GM12878 (cell line): ENCODE results near the gene MRPL36. TPM values are rescaled to one million over a fixed set of nuclear protein-coding genes. Genes with fewer than 3 reads are reported as not detected.
A peak's percentile ranks its signal among the peaks of the same experiment; 100 is the strongest.

Experiments
- ATAC-seq: fragments of 200-7000 bp; cut with Tn5 transposase; 3 replicates; pipeline ENCODE4 v1.9.1; 2020; ENCODE audit warnings: mild to moderate bottlenecking, moderate library complexity
- BruUV-seq: library from RNA; stranded (reverse); fragments of 400-500 nt; replicated peaks from 2 replicates; lab custom pipeline; 2021; lab: Mats Ljungman, UMichigan
- CTCF ChIA-PET: fragments of 300-600 bp; sonication (Branson Sonifier 250); formaldehyde crosslinking; extraction: SDS; loops from one replicate; lab custom pipeline; 2021; ENCODE audit warnings: inconsistent platforms; lab: Yijun Ruan, JAX
- POLR2A ChIA-PET: fragments of 350-600 bp; formaldehyde crosslinking; extraction: SDS; loops from one replicate; lab custom pipeline; 2021; ENCODE audit warnings: inconsistent platforms; lab: Charles Lee
- RAD21 ChIA-PET: fragments of 300-600 bp; sonication (Branson Sonifier 250); formaldehyde crosslinking; loops from one replicate; lab custom pipeline; 2023; ENCODE audit warnings: antibody characterized with exemption; ENCODE audit not compliant: unreplicated experiment; lab: Charles Lee
- SMC1A ChIA-PET: fragments of 300-600 bp; sonication (Branson Sonifier 250); formaldehyde crosslinking; loops from one replicate; lab custom pipeline; 2023; ENCODE audit not compliant: unreplicated experiment, uncharacterized antibody; lab: Charles Lee
- DNase-seq: peaks from one replicate; pipeline ENCODE4 v3.0.0-alpha.2; 2011; ENCODE audit warnings: low read depth, low spot score
- FAIRE-seq: peaks from 3 replicates; lab custom pipeline; 2011; peaks lifted over from hg19 to GRCh38; lab: Jason Lieb, UNC
- H2AFZ ChIP-seq: 2 replicates; pipeline ENCODE4 v1.6.0; 2011; ENCODE audit warnings: low read depth, low read length, control low read depth; ENCODE audit not compliant: control insufficient read depth
- H3K27ac ChIP-seq: 2 replicates; pipeline ENCODE4 v1.5.1; 2011; ENCODE audit warnings: control low read depth; ENCODE audit not compliant: control insufficient read depth, insufficient read depth
- H3K27me3 ChIP-seq, 2 experiments: replicated peaks in 1 of 2; 2 replicates each; pipeline versions ENCODE4 v1.6.0 to v1.6.1; 2011; ENCODE audit warnings: low read length in 1 of 2; ENCODE audit not compliant: control insufficient read depth in 2 of 2, insufficient read depth in 2 of 2
- H3K36me3 ChIP-seq, 2 experiments: 2 replicates each; pipeline ENCODE4 v1.5.1; 2011; ENCODE audit warnings: low read length in 1 of 2; ENCODE audit not compliant: control insufficient read depth in 2 of 2, insufficient read depth in 2 of 2
- H3K4me1 ChIP-seq: 2 replicates; pipeline ENCODE4 v1.6.1; 2011; ENCODE audit warnings: mild to moderate bottlenecking, low read length, moderate library complexity, mixed read lengths; ENCODE audit not compliant: control insufficient read depth, insufficient read depth
- H3K4me2 ChIP-seq: 2 replicates; pipeline ENCODE4 v1.6.0; 2011; ENCODE audit warnings: control low read depth; ENCODE audit not compliant: control insufficient read depth, insufficient read depth
- H3K4me3 ChIP-seq: fragments of 200-600 bp; sonication (generic); 2 replicates; pipeline ENCODE4 v1.5.1; 2016
- H3K79me2 ChIP-seq: 2 replicates; pipeline ENCODE4 v1.6.0; 2011; ENCODE audit warnings: low read length; ENCODE audit not compliant: control insufficient read depth, insufficient read depth
- H3K9ac ChIP-seq: 2 replicates; pipeline ENCODE4 v1.8.0; 2011; ENCODE audit warnings: low read length, control low read depth, mixed read lengths; ENCODE audit not compliant: control insufficient read depth, insufficient read depth
- H3K9me3 ChIP-seq: replicated peaks from 3 replicates; pipeline ENCODE4 v1.5.1; 2011; ENCODE audit warnings: mild to moderate bottlenecking, low read length; ENCODE audit not compliant: control insufficient read depth, insufficient read depth
- H4K20me1 ChIP-seq: 2 replicates; pipeline ENCODE4 v1.6.0; 2011; ENCODE audit not compliant: control insufficient read depth, insufficient read depth
- CBX3 ChIP-seq: fragments of 200-600 bp; sonication (generic); IDR thresholded peaks from 2 replicates; pipeline ENCODE4 v1.6.1; 2016; ENCODE audit warnings: low read depth, borderline replicate concordance
- ELK1 ChIP-seq: IDR thresholded peaks from 2 replicates; pipeline ENCODE4 v1.6.1; 2012; ENCODE audit warnings: low read depth, low read length, improper control_type of control experiment
- HDAC6 ChIP-seq: fragments of 200-600 bp; sonication (generic); IDR thresholded peaks from one replicate; pipeline ENCODE4 v1.8.0; 2017; ENCODE audit warnings: antibody characterized with exemption; ENCODE audit not compliant: unreplicated experiment
- IRF4 ChIP-seq: IDR thresholded peaks from 2 replicates; pipeline ENCODE4 v1.6.1; 2011; ENCODE audit warnings: low read depth, low read length
- LARP7 ChIP-seq: fragments of 450-650 bp; IDR thresholded peaks from 2 replicates; pipeline ENCODE4 v1.6.1; 2017; ENCODE audit warnings: mild to moderate bottlenecking
- MXI1 ChIP-seq: fragments of 150-350 bp; IDR thresholded peaks from 2 replicates; pipeline ENCODE4 v1.6.1; 2011; ENCODE audit warnings: low read depth, mild to moderate bottlenecking, inconsistent platforms, low read length, improper control_type of control experiment
- PAX5 ChIP-seq: IDR thresholded peaks from 2 replicates; pipeline ENCODE4 v1.6.1; 2011; ENCODE audit warnings: low read depth, low read length, borderline replicate concordance
- RBBP5 ChIP-seq: fragments of 200-600 bp; sonication (generic); conservative IDR thresholded peaks from 2 replicates; pipeline ENCODE4 v1.6.1; 2016
- RCOR1 ChIP-seq: conservative IDR thresholded peaks from 2 replicates; pipeline ENCODE4 v1.6.1; 2012; ENCODE audit warnings: low read depth, low read length, improper control_type of control experiment
- RUNX3 ChIP-seq: IDR thresholded peaks from 2 replicates; pipeline ENCODE4 v1.6.1; 2012; ENCODE audit warnings: low read length, inconsistent platforms
- SMAD1 ChIP-seq: fragments of 450-650 bp; IDR thresholded peaks from 2 replicates; pipeline ENCODE4 v1.6.1; 2018; ENCODE audit warnings: mild to moderate bottlenecking, low read depth; ENCODE audit not compliant: partially characterized antibody
- SP1 ChIP-seq: IDR thresholded peaks from one replicate; pipeline ENCODE4 v1.6.1; 2011; ENCODE audit warnings: low read depth, low read length
- TCF3 ChIP-seq: IDR thresholded peaks from 2 replicates; pipeline ENCODE4 v1.6.1; 2012; ENCODE audit warnings: low read depth, mild to moderate bottlenecking, low read length, borderline replicate concordance; ENCODE audit not compliant: insufficient read depth
- WRNIP1 ChIP-seq: IDR thresholded peaks from 2 replicates; pipeline ENCODE4 v1.6.1; 2011; ENCODE audit warnings: low read depth, low read length, improper control_type of control experiment, borderline replicate concordance
- YBX1 ChIP-seq: fragments of 450-650 bp; IDR thresholded peaks from 2 replicates; pipeline ENCODE4 v1.6.1; 2016; ENCODE audit warnings: antibody characterized with exemption
- ZNF207 ChIP-seq: fragments of 450-650 bp; IDR thresholded peaks from 2 replicates; pipeline ENCODE4 v1.6.1; 2014; ENCODE audit warnings: antibody characterized with exemption, mild to moderate bottlenecking, borderline replicate concordance
- WGBS: methylation state at CpG from one replicate; pipeline ENCODE4 v1.1.6; 2016; ENCODE audit warnings: low lambda C conversion rate; ENCODE audit not compliant: insufficient replicate concordance, insufficient coverage; ENCODE audit errors: missing lambda C conversion rate; 5-methylcytosine and 5-hydroxymethylcytosine counted together
- in situ Hi-C: fragments of 300-500 bp; cut with MboI; formaldehyde crosslinking; loops from 9 replicates; pipeline ENCODE4 v1.14.3; 2018; ENCODE audit warnings: mixed read lengths
- intact Hi-C: fragments of 100-400 bp; cut with micrococcal nuclease; formaldehyde crosslinking; loops from one replicate; pipeline ENCODE4 v1.14.2; 2022; ENCODE audit not compliant: unreplicated experiment
- polyA plus RNA-seq, 11 experiments: library from polyadenylated mRNA; depleted of rRNA in 4 of 11; unstranded in 6 of 11; stranded (reverse) in 5 of 11; fragments of >200 nt; fragmentation: Nextera tagmentation in 4 of 11; fragmentation: Illumina TruSeq in 1 of 11; extraction: Ambion mirVana in 4 of 11; extraction: Trizol in 1 of 11; gene quantifications; 1 replicate in 1 of 11; 2 replicates in 10 of 11; pipeline versions ENCODE4 v1.2.1 to v1.2.3, GENCODE V29; 2011 to 2016; ENCODE audit warnings: inconsistent platforms in 2 of 11, missing spikeins in 2 of 11, low read depth in 1 of 11
- total RNA-seq, 4 experiments: library from RNA; depleted of rRNA in 3 of 4; stranded (reverse); fragments of >200 nt in 3 of 4; fragmentation: Illumina TruSeq in 1 of 4; extraction: Trizol in 1 of 4; gene quantifications; 2 replicates each; pipeline versions ENCODE4 v1.2.1 to v1.2.3, GENCODE V29; 2013 to 2021
- TF ChIP-seq, protein P1 (sequence below): fragments of 450-650 bp; IDR thresholded peaks from 2 replicates; pipeline ENCODE4 v1.6.1; 2017; ENCODE audit warnings: mild to moderate bottlenecking
- TF ChIP-seq, protein P2 (sequence below): fragments of 450-650 bp; IDR thresholded peaks from 2 replicates; pipeline ENCODE4 v1.6.1; 2017; ENCODE audit warnings: mild to moderate bottlenecking, low read depth, inconsistent platforms; ENCODE audit not compliant: poor library complexity, severe bottlenecking

Gene MRPL36
- total and polyA plus RNA-seq, 10 of the 15 experiments (the other 5 are each of a cell fraction or from before 2014, with no cell fraction given): 89.2 to 559 (median 152) TPM

DNA sequence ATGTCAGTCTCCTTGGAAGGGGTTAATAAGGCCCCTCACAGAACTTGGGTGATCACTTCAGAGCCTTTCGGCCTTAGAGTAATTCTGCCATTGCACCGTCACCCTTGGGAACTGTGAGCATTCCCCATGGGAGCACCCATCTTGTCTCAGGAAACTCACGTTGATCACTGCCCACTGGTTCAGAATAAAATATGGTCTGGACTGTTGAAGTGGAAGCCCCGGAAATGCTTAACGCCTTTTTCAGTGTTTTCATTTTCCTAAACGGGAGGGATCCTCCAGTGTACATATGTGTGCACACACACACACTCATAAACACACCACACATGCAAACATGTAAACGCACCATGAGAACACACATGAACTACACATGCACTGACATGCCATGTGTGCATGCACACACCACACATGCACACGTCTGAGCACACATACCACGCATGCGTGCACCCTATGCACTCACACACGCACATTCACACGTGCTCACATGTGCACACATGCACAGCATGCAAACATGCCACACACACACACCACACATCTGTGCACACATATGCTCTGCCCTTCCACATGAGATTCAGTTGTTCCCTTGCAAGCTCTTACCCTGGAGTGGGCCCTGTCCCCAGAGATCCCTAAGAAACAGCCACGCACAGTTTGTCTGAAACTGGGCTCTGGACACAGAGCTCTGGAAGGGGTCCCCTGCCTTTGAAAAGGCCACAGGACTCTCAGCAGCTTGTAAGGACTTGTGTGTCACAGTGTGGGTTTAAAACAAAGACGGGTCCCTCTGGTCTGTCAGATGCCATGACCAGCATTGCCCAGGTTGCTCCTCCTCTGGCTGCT is 17.0 kb downstream of the MRPL36 start:
- Histone ChIP-seq H3K4me1 (peaks cover 35% of the 10 kb centered on the region), H3K4me2 (peak overlapping the region; percentile 78), H3K36me3 (no peaks in the 10 kb centered on the region), H2AFZ (peak overlapping the region; percentile 81), H4K20me1 (no peaks in the 10 kb centered on the region), H3K79me2 (no peaks in the 10 kb centered on the region), H3K9me3 (no peaks in the 10 kb centered on the region), H3K27ac (peak overlapping the region; percentile 75), H3K27me3 (no peaks in the 10 kb centered on the region), H3K4me3 (0 out of 2 replicates have a peak overlapping the region, but pooled peaks have one; percentile 10), H3K9ac (peak overlapping the region; percentile 59; the same call in 1 of the 2 replicates)
- DNase-seq (no peak), FAIRE-seq (peak; percentile 80), ATAC-seq (peak; percentile 35)
- WGBS: 26% methylated on average over 14 of the region's 14 CpGs
- ChIA-PET CTCF (interaction anchor here (1.0 to 1.4 kb wide), 4 partner anchors 10 to 12 kb away, joined by 3 to 6 read pairs (median 4); no protein-coding TSS in a partner anchor), POLR2A (interaction anchor here (0.7 to 1.5 kb wide), 4 partner anchors 10 to 18 kb away, joined by 3 to 14 read pairs (median 4); partner anchors contain the start of gene NDUFS6), SMC1A (interaction anchor here (0.9 to 2.7 kb wide), 3 partner anchors 10 to 18 kb away, joined by 4 to 12 read pairs (median 9); partner anchors contain the start of genes MRPL36 and NDUFS6), RAD21 (interaction anchor here (1.0 to 3.3 kb wide), 4 partner anchors 10 to 18 kb away, joined by 3 to 22 read pairs (median 4); partner anchors contain the start of gene MRPL36)
- BruUV-seq: no TSS peak
- intact Hi-C loops (loop anchor here (1.0 to 2.0 kb wide), 2 partner anchors 10 to 18 kb away; partner anchors contain the start of gene NDUFS6), in situ Hi-C loops (no loop called here)
- TF ChIP-seq, protein P1, sequence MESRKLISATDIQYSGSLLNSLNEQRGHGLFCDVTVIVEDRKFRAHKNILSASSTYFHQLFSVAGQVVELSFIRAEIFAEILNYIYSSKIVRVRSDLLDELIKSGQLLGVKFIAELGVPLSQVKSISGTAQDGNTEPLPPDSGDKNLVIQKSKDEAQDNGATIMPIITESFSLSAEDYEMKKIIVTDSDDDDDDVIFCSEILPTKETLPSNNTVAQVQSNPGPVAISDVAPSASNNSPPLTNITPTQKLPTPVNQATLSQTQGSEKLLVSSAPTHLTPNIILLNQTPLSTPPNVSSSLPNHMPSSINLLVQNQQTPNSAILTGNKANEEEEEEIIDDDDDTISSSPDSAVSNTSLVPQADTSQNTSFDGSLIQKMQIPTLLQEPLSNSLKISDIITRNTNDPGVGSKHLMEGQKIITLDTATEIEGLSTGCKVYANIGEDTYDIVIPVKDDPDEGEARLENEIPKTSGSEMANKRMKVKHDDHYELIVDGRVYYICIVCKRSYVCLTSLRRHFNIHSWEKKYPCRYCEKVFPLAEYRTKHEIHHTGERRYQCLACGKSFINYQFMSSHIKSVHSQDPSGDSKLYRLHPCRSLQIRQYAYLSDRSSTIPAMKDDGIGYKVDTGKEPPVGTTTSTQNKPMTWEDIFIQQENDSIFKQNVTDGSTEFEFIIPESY: no peak
- no peak for TF ChIP-seq MXI1
- no peak for TF ChIP-seq SMAD1
- no peak for TF ChIP-seq ZNF207
- TF ChIP-seq WRNIP1: no peak
- no peak for TF ChIP-seq TCF3
- no peak for TF ChIP-seq ELK1
- TF ChIP-seq HDAC6: no peak
- no peak; the same call in 1 of the 2 replicates for TF ChIP-seq PAX5
- TF ChIP-seq RUNX3: peak; percentile 13; the same call in 1 of the 2 replicates
- TF ChIP-seq SP1: peak; percentile 62
- no peak for TF ChIP-seq RCOR1
- no peak for TF ChIP-seq RBBP5
- peak; percentile 20; the same call in 1 of the 2 replicates for TF ChIP-seq LARP7
- TF ChIP-seq YBX1: peak; percentile 30; the same call in 1 of the 2 replicates
- TF ChIP-seq, protein P2, sequence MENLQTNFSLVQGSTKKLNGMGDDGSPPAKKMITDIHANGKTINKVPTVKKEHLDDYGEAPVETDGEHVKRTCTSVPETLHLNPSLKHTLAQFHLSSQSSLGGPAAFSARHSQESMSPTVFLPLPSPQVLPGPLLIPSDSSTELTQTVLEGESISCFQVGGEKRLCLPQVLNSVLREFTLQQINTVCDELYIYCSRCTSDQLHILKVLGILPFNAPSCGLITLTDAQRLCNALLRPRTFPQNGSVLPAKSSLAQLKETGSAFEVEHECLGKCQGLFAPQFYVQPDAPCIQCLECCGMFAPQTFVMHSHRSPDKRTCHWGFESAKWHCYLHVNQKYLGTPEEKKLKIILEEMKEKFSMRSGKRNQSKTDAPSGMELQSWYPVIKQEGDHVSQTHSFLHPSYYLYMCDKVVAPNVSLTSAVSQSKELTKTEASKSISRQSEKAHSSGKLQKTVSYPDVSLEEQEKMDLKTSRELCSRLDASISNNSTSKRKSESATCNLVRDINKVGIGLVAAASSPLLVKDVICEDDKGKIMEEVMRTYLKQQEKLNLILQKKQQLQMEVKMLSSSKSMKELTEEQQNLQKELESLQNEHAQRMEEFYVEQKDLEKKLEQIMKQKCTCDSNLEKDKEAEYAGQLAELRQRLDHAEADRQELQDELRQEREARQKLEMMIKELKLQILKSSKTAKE: no peak
- no peak for TF ChIP-seq CBX3
- TF ChIP-seq IRF4: 0 out of 2 replicates have a peak, but pooled peaks have one; percentile 13
